ENCODE results near the gene PDXP. TPM values are rescaled to one million over a fixed set of nuclear protein-coding genes. Genes with fewer than 3 reads are reported as not detected.

The PDXP gene
- total and polyA plus RNA-seq, 2 of the 13 experiments (the other 11 are each of a cell fraction or from before 2014, with no cell fraction given), result 58.2 to 70.6 TPM

DNA sequence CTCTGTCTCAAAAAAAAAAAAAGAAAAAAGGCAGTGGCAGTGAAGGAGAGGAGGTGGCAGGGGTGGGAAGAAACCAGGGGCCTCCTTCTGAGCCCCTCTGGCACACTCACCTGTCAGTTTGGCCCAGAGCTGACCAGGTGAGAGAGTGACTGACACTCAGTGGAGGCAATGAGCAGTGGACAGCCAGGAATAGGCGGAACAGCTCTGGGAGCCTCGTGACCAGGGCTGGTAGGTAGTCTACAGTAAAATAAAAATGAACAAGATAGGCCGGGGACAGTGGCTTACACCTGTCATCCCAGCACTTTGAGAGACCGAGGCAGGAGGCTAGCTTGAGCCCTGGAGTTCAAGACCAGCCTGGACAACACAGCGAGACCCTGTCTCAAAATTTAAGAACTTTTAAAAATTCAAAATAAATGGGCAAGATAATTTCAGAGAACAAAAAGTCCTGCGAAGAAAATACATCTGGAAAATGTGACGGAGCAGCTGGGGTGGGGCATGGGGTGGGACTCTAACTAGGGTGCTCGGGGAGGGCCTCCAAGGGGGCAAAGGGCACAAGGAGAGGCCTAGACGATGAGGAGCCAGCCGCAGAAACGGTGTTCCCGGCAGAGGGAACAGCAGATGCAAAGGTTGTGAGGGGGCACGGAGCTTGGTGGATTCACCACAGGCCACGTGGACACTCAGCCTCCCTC is 3.8 kb upstream of the PDXP start (continued):
- TF ChIP-seq ZFAT (CRISPR knock-in tag; conservative IDR thresholded peaks at IDR 0.05) (no peak), HMG20A (CRISPR knock-in tag; IDR thresholded peaks at IDR 0.05; ENCODE audit: borderline replicate concordance) (no peak), ZNF318 (CRISPR knock-in tag; IDR thresholded peaks at IDR 0.05) (no peak)

DNA sequence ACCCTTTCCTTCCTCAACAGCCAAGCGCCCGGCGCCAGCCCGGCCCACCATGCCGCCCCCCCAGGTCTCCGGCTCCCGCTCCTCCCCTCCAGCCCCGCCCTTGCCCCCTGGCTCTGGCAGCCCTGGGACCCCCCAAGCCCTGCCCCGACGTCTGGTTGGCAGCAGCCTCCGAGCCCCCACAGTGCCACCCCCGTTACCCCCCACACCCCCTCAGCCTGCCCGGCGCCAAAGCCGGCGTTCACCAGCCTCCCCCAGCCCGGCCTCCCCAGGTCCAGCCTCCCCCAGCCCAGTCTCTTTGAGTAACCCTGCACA is 3.3 kb upstream of the PDXP start:
- Histone ChIP-seq H4K20me1 (ENCODE audit: insufficient read depth, low read length) (peaks cover 8% of the 10 kb centered on the region), H3K9ac (ENCODE audit: insufficient read depth, low read depth, low read length) (no peak overlapping the region), H3K4me3 (replicated peaks in 1 of 3; ENCODE audit: insufficient read depth in 1 of 3, low read depth in 2 of 3, low read length in 3 of 3) (no peak overlapping the region), H3K9me3 (ENCODE audit: low read length) (no peaks in the 10 kb centered on the region), H2AFZ (ENCODE audit: low read length) (no peak overlapping the region), H3K4me2 (ENCODE audit: low read depth, low read length) (no peak overlapping the region), H3K36me3 (replicated peaks in 1 of 2; ENCODE audit: control insufficient read depth in 1 of 2, insufficient read depth in 2 of 2, low read length in 2 of 2) (peaks cover 12 to 17% of the 10 kb centered on the region in 2 experiments; a peak in 4 of 5 replicates), H3K4me1 (ENCODE audit: insufficient read depth, low read length) (peaks cover 21% of the 10 kb centered on the region), H3K27ac (ENCODE audit: extremely low read length, insufficient read depth, low read length) (no peak overlapping the region), H3K27me3 (ENCODE audit: control insufficient read depth in 1 of 2, insufficient read depth in 2 of 2, low read length in 2 of 2) (no peaks in the 10 kb centered on the region; a peak in 1 of 5 replicates), H3K79me2 (ENCODE audit: insufficient read depth, low read length) (peaks cover 17% of the 10 kb centered on the region)
- BruUV-seq (replicated peaks), result no TSS peak
- no peak for DNase-seq (ENCODE audit: low spot score)
- 94% methylated on average over 9 of the region's 17 CpGs for WGBS (ENCODE audit: low lambda C conversion rate)
- no peak for FAIRE-seq
- intact Hi-C loops (cut with micrococcal nuclease; ENCODE audit: unreplicated experiment), result loop anchor here (10.0 kb wide), 1 partner anchor 150 kb away; the partner anchor contains the start of gene GCAT
- ChIA-PET CTCF (ENCODE audit: low intra/inter-chr PET ratio, low total read pairs) (no interaction called here), POLR2A (interaction anchor here (11.2 kb wide), 1 partner anchor 18 kb away, joined by 242 read pairs; the partner anchor contains the start of gene SH3BP1)
- ATAC-seq, result no peak
- in situ Hi-C loops (cut with HindIII; ENCODE audit: extremely low pct_ligation_motif_present, low pct_unique_long_range_greater_than_20kb), result no loop called here
- TF ChIP-seq HINFP (CRISPR knock-in tag; IDR thresholded peaks at IDR 0.05; ENCODE audit: low read depth) (no peak), HNF4G (IDR thresholded peaks at IDR 0.05; ENCODE audit: borderline replicate concordance, low read depth, low read length) (no peak), HNF4G (CRISPR knock-in tag; IDR thresholded peaks at IDR 0.05; ENCODE audit: borderline replicate concordance, low read depth) (no peak), MEF2D (CRISPR knock-in tag; IDR thresholded peaks at IDR 0.05) (no peak), HOXA9 (CRISPR knock-in tag; IDR thresholded peaks at IDR 0.05; ENCODE audit: borderline replicate concordance) (no peak), NBN (conservative IDR thresholded peaks at IDR 0.05) (no peak), ZBTB42 (CRISPR knock-in tag; IDR thresholded peaks at IDR 0.05) (no peak), ZNF33B (CRISPR knock-in tag; IDR thresholded peaks at IDR 0.05) (no peak), JUNB (CRISPR knock-in tag; IDR thresholded peaks at IDR 0.05; ENCODE audit: borderline replicate concordance) (no peak)
- TF ChIP-seq, protein P1, sequence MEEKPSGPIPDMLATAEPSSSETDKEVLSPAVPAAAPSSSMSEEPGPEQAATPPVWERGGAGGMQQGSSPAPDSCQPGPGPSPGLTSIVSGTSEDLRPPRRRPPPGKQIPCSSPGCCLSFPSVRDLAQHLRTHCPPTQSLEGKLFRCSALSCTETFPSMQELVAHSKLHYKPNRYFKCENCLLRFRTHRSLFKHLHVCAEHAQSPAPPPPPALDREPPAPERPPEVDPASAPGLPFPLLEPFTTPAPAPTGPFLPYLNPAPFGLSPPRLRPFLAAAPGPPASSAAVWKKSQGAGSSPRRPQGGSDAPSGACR (CRISPR knock-in tag; IDR thresholded peaks at IDR 0.05), result no peak

Measured in HepG2 (cell line).